MCF 10A (cell line): ENCODE results near the gene MFAP4. TPM values are rescaled to one million over a fixed set of nuclear protein-coding genes. Genes with fewer than 3 reads are reported as not detected.

ENCODE experiments used
- BruUV-seq: library from RNA; stranded (reverse); fragments of 400-500 nt; replicated peaks from 2 replicates; lab custom pipeline; 2021; lab: Mats Ljungman, UMichigan
- CTCF ChIA-PET: fragments of 300-600 bp; sonication (Branson Sonifier 250); formaldehyde crosslinking; extraction: SDS; loops from one replicate; lab custom pipeline; 2021; ENCODE audit warnings: antibody characterized with exemption, inconsistent platforms; lab: Yijun Ruan, JAX
- POLR2A ChIA-PET: fragments of 300-600, 350-650 bp; sonication (Branson Sonifier 250); formaldehyde crosslinking; extraction: SDS; loops from one replicate; lab custom pipeline; 2020; ENCODE audit warnings: antibody characterized with exemption, inconsistent platforms; lab: Yijun Ruan, JAX
- DNase-seq: peaks from one replicate; pipeline ENCODE4 v3.0.0-alpha.2; 2018; ENCODE audit not compliant: unreplicated experiment
- H3K27ac Mint-ChIP-seq: one replicate; pipeline ENCODE4 v1.8.0; 2022; ENCODE audit warnings: mild to moderate bottlenecking, low read depth, mixed read lengths; ENCODE audit not compliant: unreplicated experiment
- H3K27me3 Mint-ChIP-seq: one replicate; pipeline ENCODE4 v1.8.0; 2022; ENCODE audit warnings: mixed read lengths; ENCODE audit not compliant: insufficient read depth, unreplicated experiment
- H3K36me3 Mint-ChIP-seq: one replicate; pipeline ENCODE4 v1.8.0; 2022; ENCODE audit warnings: mild to moderate bottlenecking, moderate library complexity, mixed read lengths; ENCODE audit not compliant: insufficient read depth, unreplicated experiment
- H3K4me1 Mint-ChIP-seq: one replicate; pipeline ENCODE4 v1.8.0; 2022; ENCODE audit warnings: mixed read lengths; ENCODE audit not compliant: insufficient read depth, unreplicated experiment
- H3K4me3 Mint-ChIP-seq: one replicate; pipeline ENCODE4 v1.8.0; 2022; ENCODE audit warnings: mild to moderate bottlenecking, moderate library complexity, mixed read lengths; ENCODE audit not compliant: unreplicated experiment
- H3K9me3 Mint-ChIP-seq: one replicate; pipeline ENCODE4 v1.8.0; 2022; ENCODE audit warnings: mixed read lengths; ENCODE audit not compliant: unreplicated experiment
- intact Hi-C: fragments of 100-400 bp; cut with micrococcal nuclease; formaldehyde crosslinking; loops from 2 replicates; pipeline ENCODE4 v1.14.1; 2022
- total RNA-seq: library from RNA; stranded (reverse); gene quantifications from 2 replicates; pipeline ENCODE4 v1.2.3, GENCODE V29; 2022
- TF ChIP-seq, protein P1 (sequence below): fragments of 200-600 bp; IDR thresholded peaks from one replicate; pipeline ENCODE4 v1.8.0; 2022; ENCODE audit warnings: antibody characterized with exemption, mild to moderate bottlenecking; ENCODE audit not compliant: unreplicated experiment

MFAP4 gene
- total RNA-seq, 1 experiment from 2014 or later = not detected

DNA sequence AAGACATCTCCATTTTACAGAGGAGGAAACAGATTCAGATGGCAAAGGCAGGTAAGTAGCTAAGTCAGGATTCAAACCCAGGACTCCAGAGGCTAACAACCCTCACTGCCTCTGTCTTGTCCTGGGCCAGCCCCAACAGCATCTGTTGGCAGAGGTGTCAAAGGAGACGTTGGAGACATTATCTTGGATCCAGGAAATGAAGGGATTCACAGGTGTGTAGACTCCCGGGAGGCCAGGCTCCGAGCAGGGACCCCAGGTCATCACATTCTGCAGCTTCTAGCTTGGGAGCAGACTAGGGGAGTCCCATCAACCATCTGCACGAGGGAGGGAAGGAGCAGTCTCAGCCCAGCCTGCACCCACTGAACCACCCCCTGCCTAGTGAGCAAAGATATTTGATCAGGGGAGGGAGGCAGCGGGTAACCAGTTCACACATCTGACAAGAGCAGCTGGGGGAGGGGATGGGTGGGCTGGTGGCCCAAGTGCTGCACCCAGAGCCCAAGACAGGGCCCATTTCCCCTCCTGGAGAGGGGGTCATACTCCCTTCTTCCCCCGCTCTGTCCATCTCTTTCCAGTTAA, 23.4 kb downstream of the MFAP4 start:
- DNase-seq = no peak
- no peak overlapping the region for H3K27ac Mint-ChIP-seq
- H3K4me1 Mint-ChIP-seq = peaks cover 14% of the 10 kb centered on the region
- intact Hi-C loops = loop anchor here (1.0 to 5.0 kb wide), 4 partner anchors 145 to 403 kb away; partner anchors contain the start of gene ALDH3A2
- POLR2A ChIA-PET = interaction anchor here (0.8 to 5.9 kb wide), 7 partner anchors 10 to 364 kb away, joined by 4 to 61 read pairs (median 5); partner anchors contain the start of gene MAPK7
- TF ChIP-seq, protein P1, sequence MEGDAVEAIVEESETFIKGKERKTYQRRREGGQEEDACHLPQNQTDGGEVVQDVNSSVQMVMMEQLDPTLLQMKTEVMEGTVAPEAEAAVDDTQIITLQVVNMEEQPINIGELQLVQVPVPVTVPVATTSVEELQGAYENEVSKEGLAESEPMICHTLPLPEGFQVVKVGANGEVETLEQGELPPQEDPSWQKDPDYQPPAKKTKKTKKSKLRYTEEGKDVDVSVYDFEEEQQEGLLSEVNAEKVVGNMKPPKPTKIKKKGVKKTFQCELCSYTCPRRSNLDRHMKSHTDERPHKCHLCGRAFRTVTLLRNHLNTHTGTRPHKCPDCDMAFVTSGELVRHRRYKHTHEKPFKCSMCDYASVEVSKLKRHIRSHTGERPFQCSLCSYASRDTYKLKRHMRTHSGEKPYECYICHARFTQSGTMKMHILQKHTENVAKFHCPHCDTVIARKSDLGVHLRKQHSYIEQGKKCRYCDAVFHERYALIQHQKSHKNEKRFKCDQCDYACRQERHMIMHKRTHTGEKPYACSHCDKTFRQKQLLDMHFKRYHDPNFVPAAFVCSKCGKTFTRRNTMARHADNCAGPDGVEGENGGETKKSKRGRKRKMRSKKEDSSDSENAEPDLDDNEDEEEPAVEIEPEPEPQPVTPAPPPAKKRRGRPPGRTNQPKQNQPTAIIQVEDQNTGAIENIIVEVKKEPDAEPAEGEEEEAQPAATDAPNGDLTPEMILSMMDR = no peak
- H3K36me3 Mint-ChIP-seq = peaks cover 8% of the 10 kb centered on the region
- peak overlapping the region; percentile 78 for H3K4me3 Mint-ChIP-seq
- CTCF ChIA-PET = interaction anchor here (0.7 to 9.7 kb wide), 27 partner anchors 9 to 403 kb away, joined by 3 to 147 read pairs (median 5); partner anchors contain the start of genes ALDH3A2 and MAPK7
- no TSS peak for BruUV-seq
- no peaks in the 10 kb centered on the region for H3K27me3 Mint-ChIP-seq
- no peaks in the 10 kb centered on the region for H3K9me3 Mint-ChIP-seq

DNA sequence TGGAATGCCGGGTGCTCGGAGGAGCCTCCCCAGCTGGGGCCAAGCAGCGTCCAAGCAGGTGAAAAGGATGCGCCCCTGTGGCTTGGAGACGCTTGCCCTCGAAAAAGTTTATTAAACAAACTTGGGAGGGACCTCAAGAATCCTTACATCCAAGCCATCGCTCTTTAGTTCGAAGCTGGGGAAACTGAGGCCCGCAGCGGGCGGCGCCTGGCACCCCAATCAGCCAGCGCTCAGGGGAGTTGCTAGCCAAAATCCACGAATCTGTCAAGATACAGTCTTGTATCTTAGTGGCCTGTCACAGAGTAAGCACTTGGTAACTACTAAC, 23.9 kb downstream of the MFAP4 start:
- ChIA-PET CTCF (interaction anchor here (0.7 to 9.7 kb wide), 33 partner anchors 9 to 403 kb away, joined by 3 to 147 read pairs (median 4); partner anchors contain the start of genes ALDH3A2 and MAPK7), POLR2A (interaction anchor here (0.6 to 5.9 kb wide), 11 partner anchors 9 to 365 kb away, joined by 3 to 61 read pairs (median 4); partner anchors contain the start of genes ALDH3A2 and MAPK7)
- peaks cover 14% of the 10 kb centered on the region for H3K4me1 Mint-ChIP-seq
- H3K27ac Mint-ChIP-seq = peak overlapping the region; percentile 89
- H3K27me3 Mint-ChIP-seq = no peaks in the 10 kb centered on the region
- intact Hi-C loops = loop anchor here (1.0 to 5.0 kb wide), 4 partner anchors 145 to 404 kb away; partner anchors contain the start of gene ALDH3A2
- peaks cover 12% of the 10 kb centered on the region for H3K36me3 Mint-ChIP-seq
- TF ChIP-seq, protein P1 = no peak
- BruUV-seq = no TSS peak
- DNase-seq = no peak
- H3K9me3 Mint-ChIP-seq = no peaks in the 10 kb centered on the region
- H3K4me3 Mint-ChIP-seq = peak overlapping the region; percentile 78

DNA sequence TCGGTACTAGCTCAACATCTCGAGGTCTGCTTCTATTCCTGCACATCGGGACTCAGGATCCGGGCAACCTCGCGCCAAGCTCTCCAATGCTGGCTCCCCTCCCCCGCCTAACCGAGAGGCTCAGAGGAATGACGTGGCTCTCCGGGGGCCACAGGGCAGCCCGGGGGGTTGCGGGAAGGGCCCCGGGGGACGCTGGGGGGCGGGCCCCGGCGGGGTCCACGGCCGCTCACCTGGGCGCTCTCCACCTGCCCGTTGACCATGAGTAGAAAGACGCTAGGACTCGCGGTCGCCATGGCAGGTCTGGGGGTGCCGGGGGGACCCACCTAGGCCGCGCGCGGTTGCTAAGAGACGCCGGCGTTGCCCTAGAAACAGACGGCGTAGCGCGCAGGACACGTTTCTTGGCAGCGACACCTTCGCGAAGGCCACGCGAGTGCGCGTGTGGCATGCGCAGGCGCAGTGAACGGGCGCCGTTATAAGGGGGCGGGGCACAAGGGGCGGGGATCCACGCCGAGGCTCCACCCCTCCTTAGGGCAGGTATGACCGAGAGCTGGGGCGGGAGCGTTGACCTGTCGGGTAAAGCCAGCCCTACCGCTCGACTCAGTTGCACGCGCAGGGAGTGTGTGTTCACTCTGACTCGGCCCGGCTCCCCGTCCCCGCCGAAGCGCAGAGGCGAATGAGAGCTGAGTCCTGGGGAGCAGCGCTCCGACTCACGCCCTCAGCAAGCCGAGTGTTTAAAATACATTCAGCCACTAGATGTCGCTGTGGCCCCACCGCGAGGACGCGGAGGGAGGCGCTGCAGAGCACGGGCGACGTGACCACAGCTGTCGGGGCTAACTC, 24.5 kb downstream of the MFAP4 start, which contains the start of gene B9D1:
B9D1 (minus strand) TSS at position 447 of the 837 bp plus-strand sequence; CDS start at position 293, 154 bp downstream.
- Mint-ChIP-seq H3K36me3 (peaks cover 14% of the 10 kb centered on the region), H3K27ac (peak within 1 kb of the TSS; percentile 89), H3K4me1 (peaks cover 14% of the 10 kb centered on the region), H3K27me3 (no peaks in the 10 kb centered on the region), H3K4me3 (peak within 1 kb of the TSS; percentile 78), H3K9me3 (no peaks in the 10 kb centered on the region)
- POLR2A ChIA-PET = interaction anchor here (0.6 to 5.9 kb wide), 14 partner anchors 9 to 404 kb away, joined by 3 to 61 read pairs (median 4); partner anchors contain the start of genes ALDH3A2 and MAPK7
- CTCF ChIA-PET = interaction anchor here (0.5 to 9.7 kb wide), 40 partner anchors 8 to 404 kb away, joined by 3 to 147 read pairs (median 4); partner anchors contain the start of genes ALDH3A2 and MAPK7
- TF ChIP-seq, protein P1 = peak; percentile 97
- intact Hi-C loops = loop anchor here (1.0 to 5.0 kb wide), 5 partner anchors 85 to 404 kb away; partner anchors contain the start of gene ALDH3A2
- no TSS peak for BruUV-seq
- peak; percentile 90 for DNase-seq
